HFFc6 (cell line): ENCODE data around the gene ADGRD2. TPM values are rescaled to one million over a fixed set of nuclear protein-coding genes. Genes with fewer than 3 reads are reported as not detected.

Experiments used
- DNase-seq: peaks from one replicate; pipeline ENCODE4 v3.0.0-alpha.2; 2018
- H3K27ac Mint-ChIP-seq: 2 replicates; pipeline ENCODE4 v1.8.0; 2020; ENCODE audit warnings: mild to moderate bottlenecking, mixed read lengths
- H3K27me3 Mint-ChIP-seq: 2 replicates; pipeline ENCODE4 v1.8.0; 2021; ENCODE audit warnings: mild to moderate bottlenecking, moderate library complexity, mixed read lengths; ENCODE audit not compliant: insufficient read depth
- H3K36me3 Mint-ChIP-seq: 2 replicates; pipeline ENCODE4 v1.8.0; 2021; ENCODE audit warnings: low read depth, mixed read lengths
- H3K4me1 Mint-ChIP-seq: 2 replicates; pipeline ENCODE4 v1.8.0; 2020; ENCODE audit warnings: low read depth, mixed read lengths
- H3K4me3 Mint-ChIP-seq: 2 replicates; pipeline ENCODE4 v1.8.0; 2020; ENCODE audit warnings: mild to moderate bottlenecking, moderate library complexity, mixed read lengths
- H3K9me3 Mint-ChIP-seq: 2 replicates; pipeline ENCODE4 v1.8.0; 2020; ENCODE audit warnings: mild to moderate bottlenecking, mixed read lengths
- total RNA-seq, 6 experiments: library from RNA; stranded (reverse); fragmentation: NEBNext Ultra II Directional; extraction: Animal tissue kit (Norgen Biotek cat#: 25700); gene quantifications; 2 replicates in 1 of 6; 3 replicates in 5 of 6; pipeline ENCODE4 v1.2.3, GENCODE V29; 2021
- TF ChIP-seq, protein P1 (sequence below): fragments of 200-600 bp; sonication (generic); IDR thresholded peaks from 2 replicates; pipeline ENCODE4 v1.5.0; 2021; ENCODE audit warnings: antibody characterized with exemption, mild to moderate bottlenecking

Gene ADGRD2
- total RNA-seq, 6 experiments from 2014 or later, result not detected

DNA sequence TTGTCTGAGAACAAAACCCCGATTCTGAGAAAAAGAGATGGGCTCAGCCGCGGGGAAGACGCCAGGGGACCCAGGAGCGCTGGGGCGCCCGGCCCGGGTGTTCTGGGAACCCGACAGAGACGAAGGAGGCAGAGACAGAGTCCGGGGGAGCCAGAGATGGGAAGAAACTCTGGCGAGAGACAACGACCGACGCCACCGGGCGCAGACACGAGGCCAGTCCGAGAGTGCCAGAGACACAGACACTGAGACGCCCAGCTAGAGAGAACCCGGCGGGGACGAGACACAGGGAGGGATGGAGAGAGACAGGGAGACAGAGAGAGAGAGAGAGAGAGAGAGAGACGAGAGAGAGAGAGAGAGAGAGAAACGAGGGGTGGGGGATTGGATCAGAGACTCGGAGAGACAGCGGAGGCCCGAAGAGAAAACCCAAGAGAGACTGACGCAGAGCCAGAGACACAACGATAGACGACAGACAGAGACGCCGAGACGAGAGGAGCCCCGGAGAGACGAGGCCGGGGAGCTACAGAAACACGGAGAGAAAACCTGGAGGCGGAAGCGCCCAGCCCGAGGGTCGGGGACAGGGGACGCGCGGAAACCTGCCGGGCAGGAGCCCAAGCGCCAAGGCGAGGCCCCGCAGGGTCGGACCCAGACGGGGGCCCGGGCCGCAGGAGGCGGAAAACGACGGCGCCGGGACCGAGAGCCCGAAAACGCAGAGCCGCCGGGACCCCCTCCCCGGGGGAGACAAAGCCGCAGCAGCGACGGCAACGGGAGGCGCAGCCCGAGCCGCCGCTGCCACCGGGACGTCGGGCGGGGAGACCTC is 53.7 kb downstream of the ADGRD2 start:
- TF ChIP-seq, protein P1, sequence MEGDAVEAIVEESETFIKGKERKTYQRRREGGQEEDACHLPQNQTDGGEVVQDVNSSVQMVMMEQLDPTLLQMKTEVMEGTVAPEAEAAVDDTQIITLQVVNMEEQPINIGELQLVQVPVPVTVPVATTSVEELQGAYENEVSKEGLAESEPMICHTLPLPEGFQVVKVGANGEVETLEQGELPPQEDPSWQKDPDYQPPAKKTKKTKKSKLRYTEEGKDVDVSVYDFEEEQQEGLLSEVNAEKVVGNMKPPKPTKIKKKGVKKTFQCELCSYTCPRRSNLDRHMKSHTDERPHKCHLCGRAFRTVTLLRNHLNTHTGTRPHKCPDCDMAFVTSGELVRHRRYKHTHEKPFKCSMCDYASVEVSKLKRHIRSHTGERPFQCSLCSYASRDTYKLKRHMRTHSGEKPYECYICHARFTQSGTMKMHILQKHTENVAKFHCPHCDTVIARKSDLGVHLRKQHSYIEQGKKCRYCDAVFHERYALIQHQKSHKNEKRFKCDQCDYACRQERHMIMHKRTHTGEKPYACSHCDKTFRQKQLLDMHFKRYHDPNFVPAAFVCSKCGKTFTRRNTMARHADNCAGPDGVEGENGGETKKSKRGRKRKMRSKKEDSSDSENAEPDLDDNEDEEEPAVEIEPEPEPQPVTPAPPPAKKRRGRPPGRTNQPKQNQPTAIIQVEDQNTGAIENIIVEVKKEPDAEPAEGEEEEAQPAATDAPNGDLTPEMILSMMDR, result no peak
- H3K4me1 Mint-ChIP-seq, result peaks cover 7% of the 10 kb centered on the region
- no peaks in the 10 kb centered on the region for H3K9me3 Mint-ChIP-seq
- peaks cover 5% of the 10 kb centered on the region for H3K36me3 Mint-ChIP-seq
- H3K27ac Mint-ChIP-seq, result no peak overlapping the region
- peaks cover 47% of the 10 kb centered on the region for H3K27me3 Mint-ChIP-seq
- DNase-seq, result no peak
- peak overlapping the region; percentile 42; the same call in 1 of the 2 replicates for H3K4me3 Mint-ChIP-seq

DNA sequence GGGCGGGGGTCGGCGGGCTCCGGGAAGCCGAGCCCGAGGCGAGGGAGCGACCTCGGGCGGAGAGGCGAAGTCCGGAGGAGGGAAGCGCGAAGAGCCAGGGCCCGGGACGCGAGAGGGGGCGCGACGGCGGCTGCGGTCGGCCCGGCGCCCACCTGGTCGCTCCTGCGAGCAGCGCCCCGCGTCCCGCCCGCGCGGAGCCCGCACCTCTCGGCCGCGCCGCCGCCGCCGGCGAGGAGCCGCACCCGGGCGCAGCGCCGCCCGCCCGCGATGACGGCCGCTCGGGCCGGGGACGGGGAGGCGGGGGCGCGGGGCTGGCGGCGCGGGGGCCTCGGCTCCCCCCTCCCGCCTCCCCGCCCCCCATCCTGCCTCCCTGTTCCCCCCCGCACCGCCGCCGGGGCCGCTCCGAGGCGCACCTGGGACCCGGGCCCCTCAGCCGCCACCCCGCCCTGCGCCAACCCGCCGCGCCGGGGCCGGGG is 54.3 kb downstream of the ADGRD2 start:
- Mint-ChIP-seq H3K4me3 (no peak overlapping the region), H3K36me3 (peaks cover 5% of the 10 kb centered on the region), H3K27me3 (peaks cover 40% of the 10 kb centered on the region), H3K4me1 (peaks cover 7% of the 10 kb centered on the region), H3K9me3 (no peaks in the 10 kb centered on the region), H3K27ac (no peak overlapping the region)
- DNase-seq, result no peak
- TF ChIP-seq, protein P1, result no peak

DNA sequence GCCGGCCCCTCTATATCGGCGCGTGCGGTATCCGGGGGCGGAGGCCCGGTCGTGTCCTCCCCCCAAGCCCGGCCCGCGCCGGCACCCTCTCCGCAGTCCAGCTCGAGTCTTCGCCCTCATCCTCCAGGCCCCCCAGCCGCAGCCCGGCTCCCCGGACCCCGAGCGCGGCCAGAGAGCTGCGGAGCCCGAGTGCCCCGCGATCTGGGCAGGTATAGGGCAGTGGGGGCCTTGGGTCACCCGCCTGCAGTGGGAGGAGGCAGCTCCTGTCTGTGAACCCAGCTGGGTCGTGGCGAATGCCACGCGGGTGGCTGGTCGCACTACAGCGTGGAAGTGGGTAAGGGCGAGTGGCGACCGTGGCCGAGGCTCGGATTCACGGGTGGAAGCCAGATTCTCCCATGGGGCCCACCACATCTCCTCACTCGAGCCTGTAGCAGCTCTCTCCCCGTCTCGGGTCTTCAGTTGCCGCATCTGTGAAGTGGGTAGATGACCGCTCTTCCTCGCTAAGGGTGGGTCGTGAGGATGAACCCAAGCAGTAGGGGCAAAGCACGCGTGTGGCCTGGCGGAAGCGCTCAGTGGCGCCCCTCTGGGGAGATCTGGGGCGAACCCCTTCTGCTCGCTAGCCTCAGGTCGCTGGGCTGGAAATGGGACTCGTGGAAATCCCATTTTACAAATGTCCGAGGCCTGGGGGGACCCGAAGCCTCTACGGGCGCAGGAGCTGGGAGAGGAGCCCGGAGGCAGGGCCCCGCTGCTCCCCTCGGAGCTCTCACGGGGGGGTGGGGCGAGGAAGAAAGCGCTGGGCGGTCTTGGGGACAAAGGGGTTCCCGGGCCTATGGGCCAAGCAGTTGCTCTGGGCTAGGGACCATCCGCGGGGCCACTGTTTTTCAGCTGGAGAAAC is 55.0 kb downstream of the ADGRD2 start:
- H3K36me3 Mint-ChIP-seq, result peaks cover 5% of the 10 kb centered on the region
- DNase-seq, result no peak
- no peak overlapping the region for H3K27ac Mint-ChIP-seq
- no peaks in the 10 kb centered on the region for H3K9me3 Mint-ChIP-seq
- peaks cover 7% of the 10 kb centered on the region for H3K4me1 Mint-ChIP-seq
- TF ChIP-seq, protein P1, result no peak; the same call in 1 of the 2 replicates
- no peak overlapping the region for H3K4me3 Mint-ChIP-seq
- peaks cover 38% of the 10 kb centered on the region for H3K27me3 Mint-ChIP-seq

DNA sequence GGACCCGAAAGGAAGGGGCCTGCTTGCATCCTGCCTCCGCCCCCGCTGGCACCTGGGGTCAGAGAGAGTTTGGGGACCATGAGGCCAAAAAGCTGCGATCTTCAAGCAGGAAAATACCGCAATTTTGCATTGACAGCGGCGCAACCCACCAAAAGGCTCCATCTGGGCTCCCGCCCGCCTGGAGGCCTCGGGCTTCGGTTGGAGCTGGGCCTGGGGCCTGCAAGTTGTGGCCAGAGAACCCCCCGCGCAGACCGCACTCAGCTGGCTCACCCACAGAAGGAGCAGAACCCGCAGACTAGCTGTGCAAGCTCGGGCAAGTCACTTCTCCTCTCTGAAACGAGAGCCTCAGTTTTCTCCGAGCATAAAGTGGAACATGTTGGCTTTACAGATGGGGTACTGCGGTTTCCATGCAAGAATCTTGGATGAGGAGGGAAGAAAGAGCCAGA is 55.7 kb downstream of the ADGRD2 start:
- peaks cover 7% of the 10 kb centered on the region for H3K4me1 Mint-ChIP-seq
- TF ChIP-seq, protein P1, result no peak
- peaks cover 5% of the 10 kb centered on the region for H3K36me3 Mint-ChIP-seq
- H3K27me3 Mint-ChIP-seq, result peaks cover 36% of the 10 kb centered on the region
- H3K9me3 Mint-ChIP-seq, result no peaks in the 10 kb centered on the region
- H3K4me3 Mint-ChIP-seq, result no peak overlapping the region
- no peak for DNase-seq
- no peak overlapping the region for H3K27ac Mint-ChIP-seq

DNA sequence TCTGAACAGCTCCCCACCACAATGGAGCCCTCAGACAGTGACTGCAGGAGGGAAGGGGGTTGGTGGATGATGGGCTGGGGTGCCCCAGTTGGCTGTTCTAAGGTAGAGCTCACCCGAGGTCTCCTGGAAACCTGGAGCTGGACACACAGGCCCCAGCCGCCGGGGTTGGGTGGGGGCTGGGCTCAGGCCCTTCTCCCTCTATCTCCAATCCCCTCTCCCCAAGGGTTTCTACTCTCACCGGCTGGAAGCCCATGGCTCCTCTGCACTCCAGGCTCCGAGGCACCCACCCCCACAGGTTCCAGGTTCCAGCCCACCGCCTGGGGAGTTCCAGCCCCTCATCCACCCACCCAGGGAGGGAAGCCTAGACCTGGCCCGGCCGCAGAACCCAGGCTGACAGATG is 56.2 kb downstream of the ADGRD2 start:
- Mint-ChIP-seq H3K36me3 (peaks cover 5% of the 10 kb centered on the region), H3K4me1 (peaks cover 7% of the 10 kb centered on the region), H3K4me3 (no peak overlapping the region), H3K27me3 (peaks cover 33% of the 10 kb centered on the region), H3K27ac (no peak overlapping the region), H3K9me3 (no peaks in the 10 kb centered on the region)
- no peak for DNase-seq
- TF ChIP-seq, protein P1, result no peak
